OCI-LY7 (cell line): ENCODE measurements around the gene OSBPL3. TPM values are rescaled to one million over a fixed set of nuclear protein-coding genes. Genes with fewer than 3 reads are reported as not detected.

Experiments
- BruUV-seq: library from RNA; stranded (reverse); fragments of 400-500 nt; replicated peaks from 2 replicates; lab custom pipeline; 2021; lab: Mats Ljungman, UMichigan
- CTCF ChIA-PET: fragments of 300-600 bp; sonication (Branson Sonifier 250); formaldehyde crosslinking; loops from one replicate; lab custom pipeline; 2022; ENCODE audit warnings: antibody characterized with exemption; ENCODE audit not compliant: unreplicated experiment; lab: Charles Lee
- POLR2A ChIA-PET: fragments of 300-600 bp; sonication (Branson Sonifier 250); formaldehyde crosslinking; loops from one replicate; lab custom pipeline; 2022; ENCODE audit warnings: antibody characterized with exemption; lab: Charles Lee
- DNase-seq: peaks from one replicate; pipeline ENCODE4 v3.0.0-alpha.2; 2015; ENCODE audit warnings: low spot score
- H2AFZ ChIP-seq: fragments of 200-600 bp; sonication (generic), shearing (Covaris generic); 2 replicates; pipeline ENCODE4 v1.6.1; 2014; ENCODE audit warnings: mild to moderate bottlenecking, antibody characterized with exemption, low read length, moderate library complexity
- H3K27ac ChIP-seq: fragments of 200-600 bp; sonication (generic); 2 replicates; pipeline ENCODE4 v1.5.1; 2014; ENCODE audit warnings: mixed run types, low read depth, mild to moderate bottlenecking, moderate library complexity, low read length, inconsistent platforms; ENCODE audit not compliant: poor library complexity, severe bottlenecking
- H3K36me3 ChIP-seq: fragments of 200-600 bp; sonication (generic); 2 replicates; pipeline ENCODE4 v1.6.1; 2014; ENCODE audit warnings: mild to moderate bottlenecking, antibody characterized with exemption, low read length, moderate library complexity, mixed read lengths; ENCODE audit not compliant: insufficient read depth
- H3K4me1 ChIP-seq: fragments of 200-600 bp; sonication (generic); 2 replicates; pipeline ENCODE4 v1.5.1; 2014; ENCODE audit warnings: mild to moderate bottlenecking, low read length; ENCODE audit not compliant: insufficient read depth, poor library complexity, severe bottlenecking
- H3K4me2 ChIP-seq: fragments of 200-600 bp; sonication (generic); 2 replicates; pipeline ENCODE4 v1.6.1; 2014; ENCODE audit warnings: mild to moderate bottlenecking, low read length
- H3K4me3 ChIP-seq: fragments of 200-600 bp; sonication (generic); 2 replicates; pipeline ENCODE4 v1.5.1; 2014; ENCODE audit warnings: mild to moderate bottlenecking, low read depth, low read length; ENCODE audit not compliant: poor library complexity, severe bottlenecking
- H3K79me2 ChIP-seq: fragments of 200-600 bp; sonication (generic); 2 replicates; pipeline ENCODE4 v1.6.1; 2016; ENCODE audit warnings: low read depth, mild to moderate bottlenecking, low read length, moderate library complexity, mixed read lengths; ENCODE audit not compliant: insufficient read depth
- H3K9me2 ChIP-seq: fragments of 200-600 bp; sonication (generic); 2 replicates; pipeline ENCODE4 v1.6.1; 2016; ENCODE audit warnings: mild to moderate bottlenecking, low read length, mixed read lengths; ENCODE audit not compliant: insufficient read depth
- H3K9me3 ChIP-seq: fragments of 200-600 bp; sonication (generic); 2 replicates; pipeline ENCODE4 v1.6.1; 2014; ENCODE audit warnings: mild to moderate bottlenecking, mixed run types, low read length, mixed read lengths
- H4K20me1 ChIP-seq: fragments of 200-600 bp; sonication (generic); 2 replicates; pipeline ENCODE4 v1.6.1; 2014; ENCODE audit warnings: mild to moderate bottlenecking, antibody characterized with exemption, low read length, moderate library complexity, mixed read lengths; ENCODE audit not compliant: insufficient read depth
- CTCF ChIP-seq: fragments of 200-600 bp; sonication (generic); conservative IDR thresholded peaks from 2 replicates; pipeline ENCODE4 v1.5.1; 2014; ENCODE audit warnings: mild to moderate bottlenecking, antibody characterized with exemption, low read length, moderate library complexity, mixed read lengths
- EZH2phosphoT487 ChIP-seq: fragments of 200-600 bp; sonication (generic); IDR thresholded peaks from 2 replicates; pipeline ENCODE4 v1.6.1; 2018; ENCODE audit warnings: low read depth, borderline replicate concordance, mild to moderate bottlenecking, mixed run types, antibody characterized with exemption, low read length, moderate library complexity, mixed read lengths
- intact Hi-C: fragments of 100-400 bp; cut with micrococcal nuclease; formaldehyde crosslinking; loops from one replicate; pipeline ENCODE4 v1.10.0; 2022; ENCODE audit not compliant: unreplicated experiment
- total RNA-seq, 2 experiments: library from RNA; depleted of rRNA in 1 of 2; stranded (reverse); fragments of >200 nt in 1 of 2; shearing (Covaris generic) in 1 of 2; gene quantifications; 2 replicates each; pipeline ENCODE4 v1.2.3, GENCODE V29; 2014 to 2022

The OSBPL3 gene
- total RNA-seq, 2 experiments from 2014 or later: 28.7 to 79.9 TPM

GRCh38 chr7:24756545-24757352 lies 223.2 kb downstream of the OSBPL3 start:
- ChIA-PET POLR2A (interaction anchor here (0.6 to 1.2 kb wide), 5 partner anchors 14 to 168 kb away, joined by 3 to 5 read pairs (median 4); no protein-coding TSS in a partner anchor), CTCF (no interaction called here)
- no TSS peak for BruUV-seq
- no peak overlapping the region for H2AFZ ChIP-seq
- peak overlapping the region; percentile 58 for H3K4me3 ChIP-seq
- H3K9me2 ChIP-seq: no peaks in the 10 kb centered on the region
- peak overlapping the region; percentile 70 for H3K4me2 ChIP-seq
- DNase-seq: no peak
- no peaks in the 10 kb centered on the region for H3K4me1 ChIP-seq
- no peaks in the 10 kb centered on the region for H4K20me1 ChIP-seq
- intact Hi-C loops: no loop called here
- H3K79me2 ChIP-seq: no peaks in the 10 kb centered on the region
- TF ChIP-seq EZH2phosphoT487: no peak
- no peak for TF ChIP-seq CTCF
- H3K9me3 ChIP-seq: no peaks in the 10 kb centered on the region
- no peak overlapping the region for H3K27ac ChIP-seq
- H3K36me3 ChIP-seq: no peaks in the 10 kb centered on the region

GRCh38 chr7:24755541-24756407 lies 224.2 kb downstream of the OSBPL3 start:
- Histone ChIP-seq H3K27ac (no peak overlapping the region), H3K4me2 (no peak overlapping the region), H2AFZ (no peak overlapping the region), H3K4me1 (no peaks in the 10 kb centered on the region), H3K9me2 (no peaks in the 10 kb centered on the region), H3K36me3 (no peaks in the 10 kb centered on the region), H3K79me2 (no peaks in the 10 kb centered on the region), H3K9me3 (no peaks in the 10 kb centered on the region), H3K4me3 (no peak overlapping the region), H4K20me1 (no peaks in the 10 kb centered on the region)
- BruUV-seq: no TSS peak
- no peak for DNase-seq
- intact Hi-C loops: no loop called here
- ChIA-PET POLR2A (interaction anchor here (0.7 to 1.7 kb wide), 5 partner anchors 8 to 167 kb away, joined by 3 to 5 read pairs (median 4); no protein-coding TSS in a partner anchor), CTCF (no interaction called here)
- TF ChIP-seq EZH2phosphoT487 (no peak), CTCF (no peak)
